H1 (cell line): ENCODE results near the gene SSH2. TPM values are rescaled to one million over a fixed set of nuclear protein-coding genes. Genes with fewer than 3 reads are reported as not detected.

Experiments
- CTCF ChIA-PET: fragments of 300-600 bp; sonication (Branson Sonifier 250); formaldehyde crosslinking; loops from one replicate; lab custom pipeline; 2021; ENCODE audit not compliant: partially characterized antibody; lab: Charles Lee
- POLR2A ChIA-PET: fragments of 300-600 bp; sonication (Branson Sonifier 250); formaldehyde crosslinking; loops from one replicate; lab custom pipeline; 2021; ENCODE audit warnings: inconsistent platforms; ENCODE audit not compliant: partially characterized antibody; lab: Charles Lee
- DNase-seq, 2 experiments: peaks; one replicate each; pipeline versions ENCODE4 v3.0.0 to v3.0.0-alpha.2; 2010 to 2022; ENCODE audit warnings: low spot score in 2 of 2, low read depth in 1 of 2, mixed read lengths in 1 of 2
- FAIRE-seq: peaks from 2 replicates; lab custom pipeline; 2011; peaks lifted over from hg19 to GRCh38; lab: Jason Lieb, UNC
- H2AFZ ChIP-seq: 2 replicates; pipeline ENCODE4 v1.8.1; 2012; ENCODE audit warnings: low read length, inconsistent platforms
- H2AK5ac ChIP-seq: 2 replicates; pipeline ENCODE4 v1.6.1; 2013; ENCODE audit warnings: low read depth, low read length
- H2BK120ac ChIP-seq: replicated peaks from 2 replicates; pipeline ENCODE3; 2013; ENCODE audit warnings: low read depth, low read length, inconsistent platforms
- H2BK12ac ChIP-seq: 2 replicates; pipeline ENCODE4 v1.6.1; 2013; ENCODE audit warnings: low read depth, low read length
- H2BK15ac ChIP-seq: 2 replicates; pipeline ENCODE4 v1.6.1; 2013; ENCODE audit warnings: low read length
- H2BK20ac ChIP-seq: 2 replicates; pipeline ENCODE4 v1.6.1; 2013; ENCODE audit warnings: low read length
- H2BK5ac ChIP-seq: 2 replicates; pipeline ENCODE4 v1.6.1; 2013; ENCODE audit warnings: low read depth, low read length
- H3K14ac ChIP-seq: 2 replicates; pipeline ENCODE4 v1.6.1; 2013; ENCODE audit warnings: inconsistent platforms; ENCODE audit not compliant: insufficient read length
- H3K18ac ChIP-seq: 2 replicates; pipeline ENCODE4 v1.6.1; 2013; ENCODE audit warnings: low read length; ENCODE audit errors: extremely low read depth
- H3K23ac ChIP-seq: 2 replicates; pipeline ENCODE4 v1.6.1; 2013; ENCODE audit warnings: inconsistent platforms; ENCODE audit not compliant: insufficient read length
- H3K23me2 ChIP-seq: 2 replicates; pipeline ENCODE4 v1.6.1; 2013; ENCODE audit warnings: low read depth, low read length
- H3K27ac ChIP-seq: 2 replicates; pipeline ENCODE4 v1.6.1; 2011; ENCODE audit warnings: low read depth, low read length, inconsistent platforms
- H3K27me3 ChIP-seq, 4 experiments: replicated peaks in 1 of 4; 1 replicate in 1 of 4; 2 replicates in 3 of 4; pipeline versions ENCODE4 v1.6.1 to v1.8.1; 2011 to 2013; ENCODE audit warnings: low read length in 3 of 4, mild to moderate bottlenecking in 3 of 4, inconsistent platforms in 2 of 4, mixed read lengths in 2 of 4, moderate library complexity in 1 of 4; ENCODE audit not compliant: control insufficient read depth in 3 of 4, insufficient read depth in 3 of 4; ENCODE audit errors: extremely low read depth in 1 of 4
- H3K36me3 ChIP-seq, 4 experiments: 2 replicates each; pipeline versions ENCODE4 v1.6.1 to v1.8.1; 2011 to 2013; ENCODE audit warnings: mild to moderate bottlenecking in 4 of 4, low read length in 3 of 4, moderate library complexity in 2 of 4, control low read depth in 1 of 4, inconsistent platforms in 1 of 4; ENCODE audit not compliant: insufficient read depth in 4 of 4, control insufficient read depth in 2 of 4
- H3K4ac ChIP-seq: replicated peaks from 2 replicates; pipeline ENCODE3; 2013; ENCODE audit warnings: low read length, low read depth, mixed read lengths, inconsistent platforms; ENCODE audit not compliant: insufficient read length
- H3K4me1 ChIP-seq, 4 experiments: replicated peaks in 1 of 4; 1 replicate in 1 of 4; 2 replicates in 3 of 4; pipeline versions ENCODE4 v1.6.1 to v1.8.1; 2011 to 2013; ENCODE audit warnings: low read length in 3 of 4, inconsistent platforms in 2 of 4, mixed read lengths in 1 of 4; ENCODE audit not compliant: insufficient read depth in 4 of 4, control insufficient read depth in 3 of 4
- H3K4me2 ChIP-seq, 2 experiments: 2 replicates each; pipeline versions ENCODE4 v1.6.1 to v1.8.1; 2011 to 2013; ENCODE audit warnings: low read depth in 2 of 2, low read length in 2 of 2, control low read depth in 1 of 2, inconsistent platforms in 1 of 2, mild to moderate bottlenecking in 1 of 2; ENCODE audit not compliant: insufficient read depth in 1 of 2
- H3K4me3 ChIP-seq, 4 experiments: fragments of 200-600, 300-600 bp in 1 of 4; sonication (generic), shearing (Covaris generic), sonication (Bioruptor Twin) in 1 of 4; 2 replicates each; pipeline versions ENCODE4 v1.5.1 to v1.8.1; 2011 to 2016; ENCODE audit warnings: low read length in 4 of 4, low read depth in 3 of 4, control low read depth in 2 of 4, inconsistent platforms in 2 of 4, mild to moderate bottlenecking in 2 of 4, mixed read lengths in 1 of 4, moderate library complexity in 1 of 4; ENCODE audit not compliant: insufficient read depth in 2 of 4; ENCODE audit errors: extremely low read depth in 1 of 4
- H3K56ac ChIP-seq: replicated peaks from 2 replicates; pipeline ENCODE3; 2013; ENCODE audit warnings: low read depth, mild to moderate bottlenecking, mixed read lengths, low read length, inconsistent platforms; ENCODE audit not compliant: insufficient read length
- H3K79me1 ChIP-seq: 2 replicates; pipeline ENCODE4 v1.6.1; 2013; ENCODE audit warnings: low read depth, low read length, control low read depth
- H3K79me2 ChIP-seq, 2 experiments: 2 replicates each; pipeline versions ENCODE4 v1.6.1 to v1.8.1; 2012 to 2013; ENCODE audit warnings: low read length in 2 of 2, mild to moderate bottlenecking in 2 of 2, inconsistent platforms in 1 of 2; ENCODE audit not compliant: insufficient read depth in 2 of 2, control insufficient read depth in 1 of 2
- H3K9ac ChIP-seq, 4 experiments: replicated peaks in 1 of 4; 1 replicate in 1 of 4; 2 replicates in 3 of 4; pipeline versions ENCODE4 v1.6.1 to v1.8.1; 2011 to 2013; ENCODE audit warnings: low read depth in 3 of 4, low read length in 3 of 4, control low read depth in 2 of 4, mild to moderate bottlenecking in 2 of 4, moderate library complexity in 2 of 4, inconsistent platforms in 1 of 4; ENCODE audit errors: extremely low read depth in 1 of 4
- H3K9me3 ChIP-seq, 2 experiments: 2 replicates each; pipeline versions ENCODE4 v1.6.1 to v1.8.1; 2012 to 2013; ENCODE audit warnings: mild to moderate bottlenecking in 2 of 2, moderate library complexity in 2 of 2, control low read depth in 1 of 2, inconsistent platforms in 1 of 2, low read depth in 1 of 2, low read length in 1 of 2, mixed read lengths in 1 of 2; ENCODE audit not compliant: insufficient read depth in 2 of 2
- H4K20me1 ChIP-seq, 2 experiments: replicated peaks in 1 of 2; 2 replicates each; pipeline versions ENCODE3 to v1.8.1; 2011 to 2013; ENCODE audit warnings: inconsistent platforms in 2 of 2, low read length in 2 of 2, mild to moderate bottlenecking in 1 of 2; ENCODE audit not compliant: insufficient read depth in 2 of 2, control insufficient read depth in 1 of 2
- H4K5ac ChIP-seq: 2 replicates; pipeline ENCODE4 v1.6.1; 2013; ENCODE audit warnings: low read length, low read depth, mixed read lengths, inconsistent platforms; ENCODE audit not compliant: insufficient read length
- H4K8ac ChIP-seq: 2 replicates; pipeline ENCODE4 v1.8.0; 2013; ENCODE audit warnings: mild to moderate bottlenecking, moderate library complexity, low read length, inconsistent platforms; ENCODE audit not compliant: insufficient read depth; ENCODE audit errors: extremely low read depth
- H4K91ac ChIP-seq: replicated peaks from 2 replicates; pipeline ENCODE3; 2013; ENCODE audit warnings: low read length, mixed read lengths, inconsistent platforms; ENCODE audit not compliant: insufficient read length
- MAX ChIP-seq: IDR thresholded peaks from 2 replicates; pipeline ENCODE4 v1.6.1; 2012; ENCODE audit warnings: inconsistent platforms
- RXRA ChIP-seq: IDR thresholded peaks from 2 replicates; pipeline ENCODE4 v1.6.1; 2011; ENCODE audit warnings: low read depth, mild to moderate bottlenecking, low read length, moderate library complexity; ENCODE audit not compliant: insufficient read depth
- SP1 ChIP-seq: IDR thresholded peaks from 2 replicates; pipeline ENCODE4 v1.6.1; 2011; ENCODE audit warnings: low read depth, low read length
- WGBS, 2 experiments: shearing (Covaris generic) in 1 of 2; methylation state at CpG; one replicate each; pipeline versions ENCODE4 v1.1.6 to v1.1.7; 2013 to 2015; ENCODE audit warnings: low lambda C conversion rate in 2 of 2, mixed read lengths in 2 of 2, inconsistent platforms in 1 of 2, low coverage in 1 of 2, missing lambda C conversion rate in 1 of 2; ENCODE audit not compliant: insufficient replicate concordance in 2 of 2, insufficient coverage in 1 of 2, insufficient read length in 1 of 2; ENCODE audit errors: extremely low coverage in 1 of 2, missing lambda C conversion rate in 1 of 2; 5-methylcytosine and 5-hydroxymethylcytosine counted together
- polyA plus RNA-seq, 7 experiments: library from polyadenylated mRNA; depleted of rRNA in 3 of 7; stranded (reverse) in 5 of 7; unstranded in 2 of 7; fragments of >200 nt in 5 of 7; fragments of 200-250 nt in 2 of 7; gene quantifications; 1 replicate in 5 of 7; 2 replicates in 1 of 7; 4 replicates in 1 of 7; pipeline versions ENCODE4 v1.2.1 to v1.2.3, GENCODE V29; 2011 to 2013; ENCODE audit warnings: missing spikeins in 2 of 7, mixed read lengths in 2 of 7
- total RNA-seq: library from RNA; stranded (reverse); fragmentation: NEBNext Ultra II Directional; extraction: Animal tissue kit (Norgen Biotek cat#: 25700); gene quantifications from 2 replicates; pipeline ENCODE4 v1.2.1, GENCODE V29; 2021

Gene SSH2
- total and polyA plus RNA-seq, 2 of the 8 experiments (the other 6 are each of a cell fraction or from before 2014, with no cell fraction given) = 5.2 to 15.9 TPM

DNA sequence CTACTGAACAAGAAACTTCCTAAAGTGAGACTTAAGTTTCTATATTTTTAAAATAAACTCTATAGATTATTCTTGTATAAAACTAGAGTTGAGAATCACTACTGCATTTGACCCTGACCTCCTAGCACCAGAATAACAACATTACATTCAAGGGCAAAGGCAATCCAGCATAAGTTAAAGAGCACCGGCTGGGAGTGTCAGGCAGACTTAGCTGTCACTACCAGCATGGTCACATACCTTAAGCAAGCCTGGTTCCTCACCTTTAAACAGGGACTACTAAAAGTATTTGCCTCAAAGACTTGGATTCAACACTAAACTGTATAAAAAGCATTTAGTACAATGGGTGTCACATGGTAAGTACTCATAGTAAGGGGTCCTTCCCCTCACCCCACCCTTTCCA, 90.4 kb downstream of the SSH2 start:
- FAIRE-seq (no peak), DNase-seq (no peak)
- Histone ChIP-seq H3K79me2 (no peaks in the 10 kb centered on the region), H3K4me1 (peaks cover 0 to 3% (median 1%) of the 10 kb centered on the region in 4 experiments; a peak in 3 of 7 replicates), H3K36me3 (no peaks in the 10 kb centered on the region), H4K5ac (no peak overlapping the region), H2BK12ac (no peak overlapping the region), H3K4me2 (no peak overlapping the region), H3K9ac (no peak overlapping the region), H3K4me3 (no peak overlapping the region), H3K18ac (no peak overlapping the region), H3K27ac (no peak overlapping the region), H3K23ac (no peak overlapping the region), H2BK5ac (no peak overlapping the region), H3K4ac (no peak overlapping the region), H2BK20ac (no peak overlapping the region), H4K8ac (no peak overlapping the region), H3K9me3 (no peaks in the 10 kb centered on the region), H2AFZ (no peak overlapping the region), H4K91ac (no peak overlapping the region), H2BK15ac (no peak overlapping the region), H2AK5ac (no peak overlapping the region), H4K20me1 (peaks cover 0 to 2% of the 10 kb centered on the region in 2 experiments), H3K14ac (no peak overlapping the region), H3K56ac (no peak overlapping the region), H2BK120ac (no peak overlapping the region), H3K79me1 (no peaks in the 10 kb centered on the region), H3K27me3 (no peaks in the 10 kb centered on the region), H3K23me2 (no peaks in the 10 kb centered on the region)
- ChIA-PET CTCF (interaction anchor here (0.6 to 1.7 kb wide), 6 partner anchors 9 to 215 kb away, joined by 3 to 6 read pairs (median 4); no protein-coding TSS in a partner anchor), POLR2A (no interaction called here)
- TF ChIP-seq SP1 = no peak
- TF ChIP-seq RXRA = no peak
- no peak for TF ChIP-seq MAX
- 100% methylated on average over 1 of the region's 1 CpG; no CpG with 5 or more reads in 1 of the 2 experiments for WGBS, 2 experiments
